H1 (cell line): ENCODE results near the gene PTPRC. TPM values are rescaled to one million over a fixed set of nuclear protein-coding genes. Genes with fewer than 3 reads are reported as not detected.

Experiments used
- ASH2L ChIP-seq: fragments of 200-600, 300-600 bp; sonication (generic); IDR thresholded peaks from one replicate; pipeline ENCODE4 v1.7.1; 2017; ENCODE audit warnings: low read length
- CBX5 ChIP-seq: fragments of 300-800, 300-1000 bp; sonication (generic); IDR thresholded peaks from 2 replicates; pipeline ENCODE4 v1.7.1; 2016; ENCODE audit warnings: antibody characterized with exemption, low read length, low read depth
- CBX8 ChIP-seq: fragments of 300-800, 300-1000 bp; sonication (generic); IDR thresholded peaks from 2 replicates; pipeline ENCODE4 v1.7.1; 2016; ENCODE audit warnings: low read depth, low read length, borderline replicate concordance
- CHD7 ChIP-seq: fragments of 300-600 bp; sonication (generic); IDR thresholded peaks from 2 replicates; pipeline ENCODE4 v1.7.1; 2012; ENCODE audit warnings: low read length, moderate library complexity, mild to moderate bottlenecking, inconsistent platforms; ENCODE audit not compliant: insufficient replicate concordance
- JUN ChIP-seq: IDR thresholded peaks from 2 replicates; pipeline ENCODE4 v1.6.1; 2011; ENCODE audit warnings: low read depth, mild to moderate bottlenecking, improper control_type of control experiment, low read length
- MAFK ChIP-seq: IDR thresholded peaks from 2 replicates; pipeline ENCODE4 v1.6.1; 2012; ENCODE audit warnings: low read depth, mild to moderate bottlenecking, improper control_type of control experiment, low read length
- PHF8 ChIP-seq: fragments of 200-600 bp; sonication (generic); conservative IDR thresholded peaks from 2 replicates; pipeline ENCODE4 v1.7.1; 2012; ENCODE audit warnings: low read depth, mild to moderate bottlenecking, inconsistent platforms, low read length, moderate library complexity
- POLR2AphosphoS5 ChIP-seq: IDR thresholded peaks from 2 replicates; pipeline ENCODE4 v1.6.1; 2011; ENCODE audit warnings: low read depth, low read length
- SUZ12 ChIP-seq: fragments of 200-600 bp; sonication (generic); IDR thresholded peaks from 2 replicates; pipeline ENCODE4 v1.6.1; 2012; ENCODE audit warnings: mild to moderate bottlenecking, inconsistent platforms, low read length, moderate library complexity, mixed read lengths
- TBP ChIP-seq: IDR thresholded peaks from 2 replicates; pipeline ENCODE4 v1.6.1; 2011; ENCODE audit warnings: low read depth, low read length, improper control_type of control experiment
- TCF12 ChIP-seq: IDR thresholded peaks from 2 replicates; pipeline ENCODE4 v1.6.1; 2011; ENCODE audit warnings: low read depth, mild to moderate bottlenecking, low read length
- ZNF274 ChIP-seq: IDR thresholded peaks from 2 replicates; pipeline ENCODE4 v1.7.0; 2012; ENCODE audit warnings: low read length, borderline replicate concordance; ENCODE audit errors: extremely low read depth
- polyA plus RNA-seq, 7 experiments: library from polyadenylated mRNA; depleted of rRNA in 3 of 7; stranded (reverse) in 5 of 7; unstranded in 2 of 7; fragments of >200 nt in 5 of 7; fragments of 200-250 nt in 2 of 7; gene quantifications; 1 replicate in 5 of 7; 2 replicates in 1 of 7; 4 replicates in 1 of 7; pipeline versions ENCODE4 v1.2.1 to v1.2.3, GENCODE V29; 2011 to 2013; ENCODE audit warnings: missing spikeins in 2 of 7, mixed read lengths in 2 of 7
- total RNA-seq: library from RNA; stranded (reverse); fragmentation: NEBNext Ultra II Directional; extraction: Animal tissue kit (Norgen Biotek cat#: 25700); gene quantifications from 2 replicates; pipeline ENCODE4 v1.2.1, GENCODE V29; 2021

PTPRC gene
- total and polyA plus RNA-seq, 2 of the 8 experiments (the other 6 are each of a cell fraction or from before 2014, with no cell fraction given), result 0.05 TPM; not detected in 1

GRCh38 chr1:198653808-198654413, 15.1 kb downstream of the PTPRC start (continued):
- TF ChIP-seq CHD7, result no peak
- no peak for TF ChIP-seq CBX5
- no peak for TF ChIP-seq POLR2AphosphoS5
- TF ChIP-seq SUZ12, result no peak
- no peak for TF ChIP-seq ASH2L
- TF ChIP-seq TBP, result no peak
- TF ChIP-seq PHF8, result no peak
- TF ChIP-seq TCF12, result no peak
- no peak for TF ChIP-seq JUN
- TF ChIP-seq CBX8, result no peak
- no peak for TF ChIP-seq MAFK
- no peak for TF ChIP-seq ZNF274
